Stimulated activated naive CD8-positive, alpha-beta T cell treated with anti-CD3 and anti-CD28 coated beads, Interleukin-15, Interleukin-2, amounts not matched to agents 100 ng/mL and 50 ng/mL, for 24 hours (primary cell): ENCODE measurements around the gene RPRML.
"Not testable (repeated sequence)": the region's sequence is repeated elsewhere in the genome, so short reads cannot be mapped to it uniquely, and the experiment has no call there.

Experiments
- H3K27ac Mint-ChIP-seq: one replicate; pipeline ENCODE4 v1.8.0; 2021; ENCODE audit warnings: mild to moderate bottlenecking, mixed read lengths
- H3K27me3 Mint-ChIP-seq: one replicate; pipeline ENCODE4 v1.8.0; 2021; ENCODE audit warnings: mixed read lengths
- H3K36me3 Mint-ChIP-seq: one replicate; pipeline ENCODE4 v1.8.0; 2021; ENCODE audit warnings: low read depth, mixed read lengths
- H3K4me1 Mint-ChIP-seq: one replicate; pipeline ENCODE4 v1.8.0; 2021; ENCODE audit warnings: low read depth, mixed read lengths
- H3K4me3 Mint-ChIP-seq: one replicate; pipeline ENCODE4 v1.8.0; 2021; ENCODE audit warnings: mild to moderate bottlenecking, mixed read lengths
- H3K9me3 Mint-ChIP-seq: one replicate; pipeline ENCODE4 v1.8.0; 2021; ENCODE audit warnings: mixed read lengths

Gene RPRML

GRCh38 chr17:46979147-46979863 is at the start of gene RPRML:
Gene RPRML (minus strand): TSS chr17:46979253. CDS start chr17:46979007, 246 bp downstream.
- Mint-ChIP-seq H3K36me3 (no peaks in the 10 kb centered on the region), H3K4me1 (peaks cover 18% of the 10 kb centered on the region), H3K27ac (no peak within 1 kb of the TSS), H3K4me3 (peak within 1 kb of the TSS; percentile 68), H3K9me3 (no peaks in the 10 kb centered on the region), H3K27me3 (peaks cover 47% of the 10 kb centered on the region)

GRCh38 chr17:47016966-47017365 is 37.9 kb upstream of the RPRML start:
- H3K4me1 Mint-ChIP-seq, H3K9me3 Mint-ChIP-seq, H3K4me3 Mint-ChIP-seq, H3K36me3 Mint-ChIP-seq, H3K27ac Mint-ChIP-seq, H3K27me3 Mint-ChIP-seq: not testable (repeated sequence)

GRCh38 chr17:47013341-47013740 is 34.3 kb upstream of the RPRML start:
- H3K27me3 Mint-ChIP-seq: no peaks in the 10 kb centered on the region
- no peaks in the 10 kb centered on the region for H3K36me3 Mint-ChIP-seq
- H3K4me1 Mint-ChIP-seq: peaks cover 10% of the 10 kb centered on the region
- H3K9me3 Mint-ChIP-seq: no peaks in the 10 kb centered on the region
- no peak overlapping the region for H3K4me3 Mint-ChIP-seq
- H3K27ac Mint-ChIP-seq: no peak overlapping the region

GRCh38 chr17:47012457-47012856 is 33.4 kb upstream of the RPRML start:
- no peaks in the 10 kb centered on the region for H3K9me3 Mint-ChIP-seq
- H3K36me3 Mint-ChIP-seq: no peaks in the 10 kb centered on the region

GRCh38 chr17:47009759-47010594 is 30.9 kb upstream of the RPRML start:
- Mint-ChIP-seq H3K9me3 (no peaks in the 10 kb centered on the region), H3K4me1 (peaks cover 10% of the 10 kb centered on the region), H3K27me3 (no peaks in the 10 kb centered on the region), H3K27ac (no peak overlapping the region), H3K36me3 (no peaks in the 10 kb centered on the region), H3K4me3 (no peak overlapping the region)

More at GRCh38 chr17:47012457-47012856, 33.4 kb upstream of the RPRML start:
- H3K4me3 Mint-ChIP-seq: no peak overlapping the region
- no peak overlapping the region for H3K27ac Mint-ChIP-seq
- H3K4me1 Mint-ChIP-seq: peaks cover 10% of the 10 kb centered on the region
- no peaks in the 10 kb centered on the region for H3K27me3 Mint-ChIP-seq

GRCh38 chr17:47004906-47005305 is 25.9 kb upstream of the RPRML start:
- H3K27me3 Mint-ChIP-seq: no peaks in the 10 kb centered on the region
- H3K4me3 Mint-ChIP-seq: no peak overlapping the region
- H3K36me3 Mint-ChIP-seq: no peaks in the 10 kb centered on the region
- H3K27ac Mint-ChIP-seq: no peak overlapping the region
- H3K4me1 Mint-ChIP-seq: peaks cover 4% of the 10 kb centered on the region
- no peaks in the 10 kb centered on the region for H3K9me3 Mint-ChIP-seq

GRCh38 chr17:47003864-47004263 is 24.8 kb upstream of the RPRML start:
- H3K4me1 Mint-ChIP-seq, H3K27ac Mint-ChIP-seq, H3K27me3 Mint-ChIP-seq, H3K36me3 Mint-ChIP-seq, H3K4me3 Mint-ChIP-seq, H3K9me3 Mint-ChIP-seq: not testable (repeated sequence)

GRCh38 chr17:46995841-46996571 is 17.0 kb upstream of the RPRML start:
- Mint-ChIP-seq H3K4me1 (no peaks in the 10 kb centered on the region), H3K36me3 (no peaks in the 10 kb centered on the region), H3K27me3 (no peaks in the 10 kb centered on the region), H3K4me3 (no peak overlapping the region), H3K9me3 (no peaks in the 10 kb centered on the region), H3K27ac (no peak overlapping the region)

GRCh38 chr17:46994993-46995392 is 15.9 kb upstream of the RPRML start:
- H3K27ac Mint-ChIP-seq: no peak overlapping the region
- H3K9me3 Mint-ChIP-seq: no peaks in the 10 kb centered on the region
- H3K4me3 Mint-ChIP-seq: no peak overlapping the region
- H3K27me3 Mint-ChIP-seq: no peaks in the 10 kb centered on the region
- no peaks in the 10 kb centered on the region for H3K36me3 Mint-ChIP-seq
- H3K4me1 Mint-ChIP-seq: no peaks in the 10 kb centered on the region

GRCh38 chr17:46991617-46992016 is 12.6 kb upstream of the RPRML start:
- no peak overlapping the region for H3K4me3 Mint-ChIP-seq
- no peaks in the 10 kb centered on the region for H3K4me1 Mint-ChIP-seq
- H3K9me3 Mint-ChIP-seq: no peaks in the 10 kb centered on the region
- no peaks in the 10 kb centered on the region for H3K36me3 Mint-ChIP-seq
- no peaks in the 10 kb centered on the region for H3K27me3 Mint-ChIP-seq
- no peak overlapping the region for H3K27ac Mint-ChIP-seq

- no peaks in the 10 kb centered on the region for H3K36me3 Mint-ChIP-seq
- H3K9me3 Mint-ChIP-seq: no peaks in the 10 kb centered on the region
- H3K4me3 Mint-ChIP-seq: no peak overlapping the region
- H3K27ac Mint-ChIP-seq: no peak overlapping the region
- no peaks in the 10 kb centered on the region for H3K4me1 Mint-ChIP-seq
- H3K27me3 Mint-ChIP-seq: no peaks in the 10 kb centered on the region
Observed at GRCh38 chr17:46989637-46990431, 10.8 kb upstream of the RPRML start.

GRCh38 chr17:46987927-46988326 is 8.9 kb upstream of the RPRML start:
- not testable (repeated sequence) for H3K4me1 Mint-ChIP-seq, H3K4me3 Mint-ChIP-seq, H3K27me3 Mint-ChIP-seq, H3K27ac Mint-ChIP-seq, H3K36me3 Mint-ChIP-seq, H3K9me3 Mint-ChIP-seq

GRCh38 chr17:46986366-46986765 is 7.3 kb upstream of the RPRML start:
- H3K27me3 Mint-ChIP-seq: peaks cover 7% of the 10 kb centered on the region
- no peaks in the 10 kb centered on the region for H3K9me3 Mint-ChIP-seq
- H3K4me3 Mint-ChIP-seq: no peak overlapping the region
- no peak overlapping the region for H3K27ac Mint-ChIP-seq
- H3K36me3 Mint-ChIP-seq: no peaks in the 10 kb centered on the region
- H3K4me1 Mint-ChIP-seq: no peaks in the 10 kb centered on the region

- Mint-ChIP-seq H3K27ac (no peak overlapping the region), H3K4me3 (no peak overlapping the region), H3K9me3 (no peaks in the 10 kb centered on the region), H3K36me3 (no peaks in the 10 kb centered on the region), H3K4me1 (peaks cover 5% of the 10 kb centered on the region), H3K27me3 (peaks cover 19% of the 10 kb centered on the region)
Observed at GRCh38 chr17:46984892-46985291, 5.8 kb upstream of the RPRML start.
